ENCODE results near the gene LRRFIP1.

DNA sequence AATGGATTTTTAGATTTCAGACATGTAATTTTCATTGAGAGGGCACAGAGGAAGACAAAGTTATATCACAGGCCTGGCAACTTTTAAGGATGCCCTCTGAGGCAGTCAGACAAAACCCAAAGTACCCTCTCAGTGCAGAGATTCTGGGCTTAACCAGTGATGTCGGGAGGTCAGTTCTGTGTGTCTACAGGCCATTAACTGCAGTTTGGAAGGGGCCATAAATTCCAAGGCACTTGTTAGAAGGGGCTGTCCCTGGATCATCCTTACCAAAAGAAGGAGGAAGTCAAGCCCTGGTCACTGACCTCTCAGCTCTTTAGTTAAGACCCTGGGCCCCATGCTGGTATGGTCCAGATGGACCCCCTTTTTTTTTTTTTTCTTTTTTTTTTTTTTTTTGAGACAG lies 60.7 kb downstream of the LRRFIP1 start:
- TF ChIP-seq, protein P1, sequence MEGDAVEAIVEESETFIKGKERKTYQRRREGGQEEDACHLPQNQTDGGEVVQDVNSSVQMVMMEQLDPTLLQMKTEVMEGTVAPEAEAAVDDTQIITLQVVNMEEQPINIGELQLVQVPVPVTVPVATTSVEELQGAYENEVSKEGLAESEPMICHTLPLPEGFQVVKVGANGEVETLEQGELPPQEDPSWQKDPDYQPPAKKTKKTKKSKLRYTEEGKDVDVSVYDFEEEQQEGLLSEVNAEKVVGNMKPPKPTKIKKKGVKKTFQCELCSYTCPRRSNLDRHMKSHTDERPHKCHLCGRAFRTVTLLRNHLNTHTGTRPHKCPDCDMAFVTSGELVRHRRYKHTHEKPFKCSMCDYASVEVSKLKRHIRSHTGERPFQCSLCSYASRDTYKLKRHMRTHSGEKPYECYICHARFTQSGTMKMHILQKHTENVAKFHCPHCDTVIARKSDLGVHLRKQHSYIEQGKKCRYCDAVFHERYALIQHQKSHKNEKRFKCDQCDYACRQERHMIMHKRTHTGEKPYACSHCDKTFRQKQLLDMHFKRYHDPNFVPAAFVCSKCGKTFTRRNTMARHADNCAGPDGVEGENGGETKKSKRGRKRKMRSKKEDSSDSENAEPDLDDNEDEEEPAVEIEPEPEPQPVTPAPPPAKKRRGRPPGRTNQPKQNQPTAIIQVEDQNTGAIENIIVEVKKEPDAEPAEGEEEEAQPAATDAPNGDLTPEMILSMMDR (IDR thresholded peaks at IDR 0.05 in 2 of 3, conservative IDR thresholded peaks at IDR 0.05 in 1 of 3; ENCODE audit: control insufficient read depth in 2 of 3, extremely low read depth in 1 of 3, insufficient read depth in 1 of 3, low read depth in 3 of 3, low read length in 3 of 3) = no peak
- TF ChIP-seq CBX5 (IDR thresholded peaks at IDR 0.05; ENCODE audit: low read depth) = no peak
- no peak for TF ChIP-seq ZZZ3 (IDR thresholded peaks at IDR 0.05; ENCODE audit: control insufficient read depth, insufficient read length, low read depth)
- TF ChIP-seq POLR2AphosphoS5 (IDR thresholded peaks at IDR 0.05; ENCODE audit: low read length) = no peak
- no peak for TF ChIP-seq JUND (IDR thresholded peaks at IDR 0.05; ENCODE audit: low read depth, low read length)
- TF ChIP-seq TAF1 (IDR thresholded peaks at IDR 0.05; ENCODE audit: borderline replicate concordance, low read depth, low read length) = no peak
- no peak for TF ChIP-seq TARDBP (IDR thresholded peaks at IDR 0.05; ENCODE audit: borderline replicate concordance)
- TF ChIP-seq PRDM15 (CRISPR knock-in tag; IDR thresholded peaks at IDR 0.05) = no peak
- no peak for TF ChIP-seq RELA (IDR thresholded peaks at IDR 0.05; ENCODE audit: borderline replicate concordance, partially characterized antibody)
- no peak for TF ChIP-seq POLR2A (IDR thresholded peaks at IDR 0.05; ENCODE audit: low read depth, low read length)
- TF ChIP-seq NFXL1 (IDR thresholded peaks at IDR 0.05; ENCODE audit: borderline replicate concordance) = no peak

Data from GM12878 (cell line).